ENCODE measurements around the gene JOSD1. TPM values are rescaled to one million over a fixed set of nuclear protein-coding genes. Genes with fewer than 3 reads are reported as not detected.

JOSD1 gene
- total and polyA plus RNA-seq, 4 donors, result 3.4 to 20.6 (median 14.7) TPM

DNA sequence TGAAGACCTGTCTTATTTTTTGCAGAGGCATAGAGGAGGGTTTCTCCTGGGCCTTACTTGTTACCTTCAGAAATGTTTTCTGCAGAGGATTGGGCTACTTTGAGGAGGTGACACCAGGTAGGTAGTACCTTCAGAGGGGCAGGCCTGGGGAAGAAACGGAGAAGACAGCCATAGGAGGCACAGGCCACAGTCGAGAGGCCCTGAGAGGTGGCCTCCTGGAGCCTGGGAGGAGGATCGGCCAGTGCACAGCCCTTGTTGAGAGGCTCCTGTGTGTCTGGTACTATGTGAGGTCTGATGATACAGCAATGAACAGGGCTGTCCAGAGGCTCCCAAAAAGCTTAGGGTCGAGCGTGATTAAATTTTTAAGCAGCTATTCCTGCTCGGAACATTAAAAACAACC is 16.5 kb upstream of the JOSD1 start:
- H3K4me3 ChIP-seq (ENCODE audit: low read depth in 1 of 3, low read length in 3 of 3), result no peak overlapping the region
- TF ChIP-seq, protein P1, sequence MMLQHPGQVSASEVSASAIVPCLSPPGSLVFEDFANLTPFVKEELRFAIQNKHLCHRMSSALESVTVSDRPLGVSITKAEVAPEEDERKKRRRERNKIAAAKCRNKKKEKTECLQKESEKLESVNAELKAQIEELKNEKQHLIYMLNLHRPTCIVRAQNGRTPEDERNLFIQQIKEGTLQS (IDR thresholded peaks at IDR 0.05), result no peak
- no peak for TF ChIP-seq HNF4G (IDR thresholded peaks at IDR 0.05)
- no peak for TF ChIP-seq SP1 (IDR thresholded peaks at IDR 0.05)
- no peak for TF ChIP-seq HNF4A (conservative IDR thresholded peaks at IDR 0.05)
- no peak for TF ChIP-seq FOXA2 (IDR thresholded peaks at IDR 0.05)
- TF ChIP-seq, protein P2, sequence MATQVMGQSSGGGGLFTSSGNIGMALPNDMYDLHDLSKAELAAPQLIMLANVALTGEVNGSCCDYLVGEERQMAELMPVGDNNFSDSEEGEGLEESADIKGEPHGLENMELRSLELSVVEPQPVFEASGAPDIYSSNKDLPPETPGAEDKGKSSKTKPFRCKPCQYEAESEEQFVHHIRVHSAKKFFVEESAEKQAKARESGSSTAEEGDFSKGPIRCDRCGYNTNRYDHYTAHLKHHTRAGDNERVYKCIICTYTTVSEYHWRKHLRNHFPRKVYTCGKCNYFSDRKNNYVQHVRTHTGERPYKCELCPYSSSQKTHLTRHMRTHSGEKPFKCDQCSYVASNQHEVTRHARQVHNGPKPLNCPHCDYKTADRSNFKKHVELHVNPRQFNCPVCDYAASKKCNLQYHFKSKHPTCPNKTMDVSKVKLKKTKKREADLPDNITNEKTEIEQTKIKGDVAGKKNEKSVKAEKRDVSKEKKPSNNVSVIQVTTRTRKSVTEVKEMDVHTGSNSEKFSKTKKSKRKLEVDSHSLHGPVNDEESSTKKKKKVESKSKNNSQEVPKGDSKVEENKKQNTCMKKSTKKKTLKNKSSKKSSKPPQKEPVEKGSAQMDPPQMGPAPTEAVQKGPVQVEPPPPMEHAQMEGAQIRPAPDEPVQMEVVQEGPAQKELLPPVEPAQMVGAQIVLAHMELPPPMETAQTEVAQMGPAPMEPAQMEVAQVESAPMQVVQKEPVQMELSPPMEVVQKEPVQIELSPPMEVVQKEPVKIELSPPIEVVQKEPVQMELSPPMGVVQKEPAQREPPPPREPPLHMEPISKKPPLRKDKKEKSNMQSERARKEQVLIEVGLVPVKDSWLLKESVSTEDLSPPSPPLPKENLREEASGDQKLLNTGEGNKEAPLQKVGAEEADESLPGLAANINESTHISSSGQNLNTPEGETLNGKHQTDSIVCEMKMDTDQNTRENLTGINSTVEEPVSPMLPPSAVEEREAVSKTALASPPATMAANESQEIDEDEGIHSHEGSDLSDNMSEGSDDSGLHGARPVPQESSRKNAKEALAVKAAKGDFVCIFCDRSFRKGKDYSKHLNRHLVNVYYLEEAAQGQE (IDR thresholded peaks at IDR 0.05), result no peak
- no peak for TF ChIP-seq RXRA (IDR thresholded peaks at IDR 0.05)
- TF ChIP-seq YY1 (IDR thresholded peaks at IDR 0.05), result no peak
- H3K4me1 ChIP-seq (ENCODE audit: control insufficient read depth in 4 of 4, insufficient read depth in 4 of 4, low read length in 3 of 4), result no peaks in the 10 kb centered on the region
- H3K9ac ChIP-seq (ENCODE audit: low read depth in 1 of 2, low read length in 2 of 2), result no peak overlapping the region
- WGBS, result 97% methylated on average over 6 of the region's 6 CpGs
- H3K27me3 ChIP-seq (ENCODE audit: control insufficient read depth in 4 of 4, insufficient read depth in 4 of 4, low read length in 3 of 4), result no peaks in the 10 kb centered on the region
- peaks cover 7 to 39% (median 22%) of the 10 kb centered on the region in 4 donors for H3K36me3 ChIP-seq (ENCODE audit: control insufficient read depth in 4 of 4, insufficient read depth in 3 of 4, low read depth in 1 of 4, low read length in 3 of 4)
- H3K9me3 ChIP-seq (ENCODE audit: control insufficient read depth in 4 of 4, low read length in 3 of 4), result no peaks in the 10 kb centered on the region
- no peak for DNase-seq (ENCODE audit: low spot score)
- no peak overlapping the region for H3K27ac ChIP-seq (ENCODE audit: low read depth in 1 of 2, low read length in 2 of 2)

DNA sequence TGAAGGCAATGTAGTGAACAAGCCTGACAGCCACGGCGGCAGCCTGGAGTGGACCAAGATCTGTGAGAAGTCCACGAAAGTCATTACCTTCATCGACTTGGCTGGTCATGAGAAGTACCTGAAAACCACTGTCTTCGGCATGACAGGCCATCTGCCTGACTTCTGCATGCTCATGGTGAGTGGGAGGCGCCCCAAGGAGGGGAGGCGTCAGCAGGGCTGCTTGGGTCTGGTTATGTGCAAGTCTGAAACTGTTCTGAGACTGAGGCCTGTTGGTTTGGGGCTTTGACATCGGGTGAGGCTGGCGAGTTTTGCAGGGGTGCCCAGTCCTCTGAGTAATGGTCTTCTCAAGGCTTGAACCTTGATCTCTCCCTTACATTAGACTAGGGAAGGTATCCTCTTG is 16.1 kb upstream of the JOSD1 start:
- WGBS, result 93% methylated on average over 9 of the region's 9 CpGs
- Histone ChIP-seq H3K9me3 (ENCODE audit: control insufficient read depth in 4 of 4, low read length in 3 of 4) (no peaks in the 10 kb centered on the region), H3K4me3 (ENCODE audit: low read depth in 1 of 3, low read length in 3 of 3) (no peak overlapping the region), H3K36me3 (ENCODE audit: control insufficient read depth in 4 of 4, insufficient read depth in 3 of 4, low read depth in 1 of 4, low read length in 3 of 4) (peaks cover 6 to 35% (median 20%) of the 10 kb centered on the region in 4 donors), H3K27ac (ENCODE audit: low read depth in 1 of 2, low read length in 2 of 2) (no peak overlapping the region), H3K9ac (ENCODE audit: low read depth in 1 of 2, low read length in 2 of 2) (no peak overlapping the region), H3K4me1 (ENCODE audit: control insufficient read depth in 4 of 4, insufficient read depth in 4 of 4, low read length in 3 of 4) (no peaks in the 10 kb centered on the region), H3K27me3 (ENCODE audit: control insufficient read depth in 4 of 4, insufficient read depth in 4 of 4, low read length in 3 of 4) (no peaks in the 10 kb centered on the region)
- no peak for DNase-seq (ENCODE audit: low spot score)
- TF ChIP-seq SP1 (IDR thresholded peaks at IDR 0.05), result no peak
- TF ChIP-seq GABPA (IDR thresholded peaks at IDR 0.05 in 1 of 2, conservative IDR thresholded peaks at IDR 0.05 in 1 of 2), result no peak

DNA sequence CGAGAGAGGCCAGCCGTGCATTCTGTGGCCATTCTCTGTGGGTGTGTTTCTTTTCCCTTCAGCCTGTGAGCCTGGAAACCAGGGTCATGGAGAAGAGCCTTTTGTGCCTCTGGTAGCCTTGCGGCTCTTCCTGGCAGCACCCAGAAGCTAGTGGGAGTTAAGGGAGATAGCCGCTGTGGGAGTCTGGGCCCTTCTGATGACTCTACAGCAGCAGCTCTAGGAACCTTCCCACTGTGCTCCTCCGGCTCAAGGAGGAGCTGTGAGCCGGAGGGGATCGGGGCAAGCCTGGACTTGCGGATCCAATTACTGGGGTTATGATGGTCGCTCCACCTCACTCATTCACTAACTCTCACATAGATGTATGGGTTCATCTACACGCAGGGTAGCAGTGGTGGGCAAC is 15.5 kb upstream of the JOSD1 start:
- Histone ChIP-seq H3K4me3 (ENCODE audit: low read depth in 1 of 3, low read length in 3 of 3) (no peak overlapping the region), H3K27me3 (ENCODE audit: control insufficient read depth in 4 of 4, insufficient read depth in 4 of 4, low read length in 3 of 4) (no peaks in the 10 kb centered on the region), H3K9ac (ENCODE audit: low read depth in 1 of 2, low read length in 2 of 2) (no peak overlapping the region), H3K4me1 (ENCODE audit: control insufficient read depth in 4 of 4, insufficient read depth in 4 of 4, low read length in 3 of 4) (no peaks in the 10 kb centered on the region), H3K36me3 (ENCODE audit: control insufficient read depth in 4 of 4, insufficient read depth in 3 of 4, low read depth in 1 of 4, low read length in 3 of 4) (peaks cover 6 to 31% (median 18%) of the 10 kb centered on the region in 4 donors), H3K9me3 (ENCODE audit: control insufficient read depth in 4 of 4, low read length in 3 of 4) (no peaks in the 10 kb centered on the region), H3K27ac (ENCODE audit: low read depth in 1 of 2, low read length in 2 of 2) (no peak overlapping the region)
- WGBS, result 98% methylated on average over 10 of the region's 10 CpGs
- DNase-seq (ENCODE audit: low spot score), result no peak
- TF ChIP-seq RXRA (IDR thresholded peaks at IDR 0.05), result no peak
- TF ChIP-seq JUND (IDR thresholded peaks at IDR 0.05), result no peak
- no peak for TF ChIP-seq EGR1 (IDR thresholded peaks at IDR 0.05; ENCODE audit: low read depth in 2 of 2)
- no peak for TF ChIP-seq SP1 (IDR thresholded peaks at IDR 0.05)
- TF ChIP-seq RAD21 (IDR thresholded peaks at IDR 0.05), result no peak
- TF ChIP-seq HNF4A (conservative IDR thresholded peaks at IDR 0.05), result no peak
- TF ChIP-seq, protein P3, sequence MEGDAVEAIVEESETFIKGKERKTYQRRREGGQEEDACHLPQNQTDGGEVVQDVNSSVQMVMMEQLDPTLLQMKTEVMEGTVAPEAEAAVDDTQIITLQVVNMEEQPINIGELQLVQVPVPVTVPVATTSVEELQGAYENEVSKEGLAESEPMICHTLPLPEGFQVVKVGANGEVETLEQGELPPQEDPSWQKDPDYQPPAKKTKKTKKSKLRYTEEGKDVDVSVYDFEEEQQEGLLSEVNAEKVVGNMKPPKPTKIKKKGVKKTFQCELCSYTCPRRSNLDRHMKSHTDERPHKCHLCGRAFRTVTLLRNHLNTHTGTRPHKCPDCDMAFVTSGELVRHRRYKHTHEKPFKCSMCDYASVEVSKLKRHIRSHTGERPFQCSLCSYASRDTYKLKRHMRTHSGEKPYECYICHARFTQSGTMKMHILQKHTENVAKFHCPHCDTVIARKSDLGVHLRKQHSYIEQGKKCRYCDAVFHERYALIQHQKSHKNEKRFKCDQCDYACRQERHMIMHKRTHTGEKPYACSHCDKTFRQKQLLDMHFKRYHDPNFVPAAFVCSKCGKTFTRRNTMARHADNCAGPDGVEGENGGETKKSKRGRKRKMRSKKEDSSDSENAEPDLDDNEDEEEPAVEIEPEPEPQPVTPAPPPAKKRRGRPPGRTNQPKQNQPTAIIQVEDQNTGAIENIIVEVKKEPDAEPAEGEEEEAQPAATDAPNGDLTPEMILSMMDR (IDR thresholded peaks at IDR 0.05; ENCODE audit: low read depth, low read length, missing input control), result no peak
- TF ChIP-seq, protein P4, sequence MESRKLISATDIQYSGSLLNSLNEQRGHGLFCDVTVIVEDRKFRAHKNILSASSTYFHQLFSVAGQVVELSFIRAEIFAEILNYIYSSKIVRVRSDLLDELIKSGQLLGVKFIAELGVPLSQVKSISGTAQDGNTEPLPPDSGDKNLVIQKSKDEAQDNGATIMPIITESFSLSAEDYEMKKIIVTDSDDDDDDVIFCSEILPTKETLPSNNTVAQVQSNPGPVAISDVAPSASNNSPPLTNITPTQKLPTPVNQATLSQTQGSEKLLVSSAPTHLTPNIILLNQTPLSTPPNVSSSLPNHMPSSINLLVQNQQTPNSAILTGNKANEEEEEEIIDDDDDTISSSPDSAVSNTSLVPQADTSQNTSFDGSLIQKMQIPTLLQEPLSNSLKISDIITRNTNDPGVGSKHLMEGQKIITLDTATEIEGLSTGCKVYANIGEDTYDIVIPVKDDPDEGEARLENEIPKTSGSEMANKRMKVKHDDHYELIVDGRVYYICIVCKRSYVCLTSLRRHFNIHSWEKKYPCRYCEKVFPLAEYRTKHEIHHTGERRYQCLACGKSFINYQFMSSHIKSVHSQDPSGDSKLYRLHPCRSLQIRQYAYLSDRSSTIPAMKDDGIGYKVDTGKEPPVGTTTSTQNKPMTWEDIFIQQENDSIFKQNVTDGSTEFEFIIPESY (IDR thresholded peaks at IDR 0.05), result no peak
- TF ChIP-seq FOXA1 (IDR thresholded peaks at IDR 0.05), result no peak
- TF ChIP-seq, protein P5, sequence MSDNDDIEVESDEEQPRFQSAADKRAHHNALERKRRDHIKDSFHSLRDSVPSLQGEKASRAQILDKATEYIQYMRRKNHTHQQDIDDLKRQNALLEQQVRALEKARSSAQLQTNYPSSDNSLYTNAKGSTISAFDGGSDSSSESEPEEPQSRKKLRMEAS (IDR thresholded peaks at IDR 0.05), result no peak
- TF ChIP-seq FOXA2 (IDR thresholded peaks at IDR 0.05), result no peak
- TF ChIP-seq, protein P1 (IDR thresholded peaks at IDR 0.05), result no peak
- no peak for TF ChIP-seq YY1 (IDR thresholded peaks at IDR 0.05)
- TF ChIP-seq NR2F2 (IDR thresholded peaks at IDR 0.05), result no peak
- TF ChIP-seq TAF1 (conservative IDR thresholded peaks at IDR 0.05), result no peak
- no peak for TF ChIP-seq GABPA (IDR thresholded peaks at IDR 0.05 in 1 of 2, conservative IDR thresholded peaks at IDR 0.05 in 1 of 2)
- TF ChIP-seq HNF4G (IDR thresholded peaks at IDR 0.05), result no peak

Data from liver (tissue), 9 donors.